HG02678 (cell line): Measurements from ENCODE around the gene RPS15.

Source experiments
- ATAC-seq: cut with Tn5 transposase; IDR thresholded peaks from one replicate; pipeline ENCODE4 v1.9.1; 2021; ENCODE audit warnings: mild to moderate bottlenecking, moderate library complexity; ENCODE audit not compliant: unreplicated experiment

The RPS15 gene

DNA sequence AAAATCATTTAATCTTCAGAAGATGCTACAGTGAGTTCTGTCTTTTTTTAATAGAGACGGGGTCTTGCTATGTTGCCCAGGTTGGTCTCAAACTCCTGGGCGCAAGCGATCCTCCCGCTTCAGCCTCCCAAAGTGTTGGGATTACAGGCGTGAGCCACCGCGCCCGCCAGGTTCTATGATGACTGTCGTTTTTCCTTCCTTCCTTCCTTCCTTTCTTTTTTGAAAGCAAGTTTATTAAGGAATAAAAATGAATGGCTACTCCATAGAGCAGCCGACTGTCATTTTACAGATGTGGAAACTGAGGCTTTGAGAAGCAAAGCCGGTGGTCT is 36.3 kb upstream of the RPS15 start:
- ATAC-seq, result no peak

DNA sequence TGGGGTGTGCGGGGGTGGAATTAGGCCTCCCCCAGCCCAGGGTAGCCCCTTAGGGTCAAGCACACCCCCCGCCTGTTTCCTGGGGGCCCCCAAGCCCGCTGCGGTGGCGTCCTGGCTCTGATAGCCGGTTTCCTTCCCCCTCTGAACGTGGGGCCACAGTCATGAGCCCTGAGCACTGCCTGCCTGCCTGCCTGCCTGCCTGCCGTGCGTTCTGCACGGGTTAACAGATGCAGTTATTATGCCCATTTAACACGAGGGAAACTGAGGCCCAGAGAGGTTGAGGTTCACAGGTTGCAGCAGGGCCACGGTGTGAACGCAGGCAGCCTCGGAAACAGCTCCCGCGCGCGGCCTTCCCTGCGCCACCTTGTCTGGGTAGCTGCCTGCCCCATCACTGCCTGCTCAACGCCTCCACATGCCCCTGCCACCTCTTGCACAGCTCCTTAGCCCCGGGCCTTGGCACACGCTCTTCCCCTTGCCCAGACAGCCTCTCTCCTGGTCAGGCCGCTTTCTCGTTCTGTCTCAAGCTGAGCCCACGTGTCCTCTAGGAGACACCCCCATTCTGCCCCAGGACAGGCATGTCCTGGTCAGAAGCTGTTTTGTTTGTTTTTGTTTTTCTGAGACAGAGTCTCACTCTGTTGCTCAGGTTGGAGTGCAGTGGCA is 35.7 kb upstream of the RPS15 start:
- ATAC-seq, result no peak

DNA sequence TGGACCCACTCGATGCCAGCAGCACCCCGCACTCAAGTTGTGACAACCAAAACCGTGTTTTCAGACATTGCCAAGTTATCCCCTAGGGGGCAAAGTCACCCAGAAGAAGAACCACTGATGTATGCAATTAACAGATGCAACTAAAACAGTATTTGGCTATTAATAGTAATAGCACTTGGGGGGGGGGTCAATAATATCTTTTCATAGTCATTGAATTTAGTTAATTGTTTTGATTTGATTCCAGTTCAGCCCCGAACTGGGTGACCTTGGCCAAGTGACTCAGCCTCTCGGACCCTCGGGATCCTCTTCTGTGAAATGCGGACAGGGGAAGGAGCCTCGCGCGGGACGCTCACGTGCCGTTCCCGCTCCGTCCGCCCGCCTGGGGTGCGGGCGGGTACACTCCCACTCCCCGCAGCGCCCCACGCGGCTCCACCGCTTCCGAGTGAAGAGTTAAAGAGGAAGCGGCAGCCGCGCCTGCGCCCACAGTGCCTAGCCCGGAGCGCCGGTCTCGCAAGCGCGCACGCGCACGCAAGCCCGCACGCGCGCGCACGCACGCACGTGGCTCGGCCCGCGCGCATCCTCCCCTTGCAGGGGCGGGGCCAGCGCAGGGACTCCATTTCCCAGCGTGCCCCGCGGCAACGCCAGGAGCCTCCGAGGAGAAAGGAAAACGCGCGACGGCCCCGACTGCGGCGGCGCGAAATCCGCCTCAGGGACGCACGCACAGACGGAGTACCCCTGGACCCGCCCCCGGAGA is 31.2 kb upstream of the RPS15 start:
- peak; percentile 84 for ATAC-seq

DNA sequence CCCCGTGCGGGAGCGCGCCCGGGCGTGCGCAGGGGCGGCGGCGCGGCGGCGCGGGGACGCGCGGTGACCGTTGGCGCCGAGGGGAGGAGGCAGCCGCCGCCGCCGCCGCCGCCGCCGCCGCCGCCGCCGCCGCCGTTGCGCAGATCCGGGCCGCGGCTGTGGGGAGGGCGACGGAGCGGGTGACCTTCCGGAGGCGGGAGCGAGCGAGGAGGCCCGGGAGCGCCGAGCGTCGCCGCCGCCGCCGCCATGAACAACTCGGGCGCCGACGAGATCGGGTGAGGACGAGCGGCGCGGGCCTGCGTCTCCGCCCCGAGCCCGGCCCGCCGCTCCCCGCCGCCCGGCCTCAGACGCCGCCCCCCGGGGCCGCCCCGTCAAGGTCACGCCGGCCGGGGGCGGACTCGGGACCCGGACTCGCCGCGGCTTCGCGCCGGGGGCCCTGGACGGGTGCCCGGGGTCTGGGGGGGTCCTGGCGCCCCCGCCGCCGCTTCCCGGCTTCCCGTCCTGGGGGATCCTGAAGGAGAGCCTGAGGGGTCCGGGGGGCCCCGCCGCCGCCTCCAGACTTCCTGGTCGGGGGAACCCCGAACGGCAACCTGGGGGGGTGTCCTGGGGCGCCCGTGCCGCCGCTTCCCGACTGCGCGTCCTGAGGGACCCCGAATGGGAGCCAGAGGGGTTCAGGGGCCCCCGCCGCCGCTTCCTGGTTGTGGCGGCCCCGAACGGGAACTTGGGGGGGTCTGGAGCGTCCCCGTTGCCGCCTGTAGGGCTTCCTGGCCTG is 30.5 kb upstream of the RPS15 start, which contains the start of gene DAZAP1:
Gene DAZAP1, plus strand, starts transcription at position 59 of the 772 bp plus-strand sequence. Its CDS starts 188 bp downstream, at position 247.
- ATAC-seq, result peak; percentile 28

DNA sequence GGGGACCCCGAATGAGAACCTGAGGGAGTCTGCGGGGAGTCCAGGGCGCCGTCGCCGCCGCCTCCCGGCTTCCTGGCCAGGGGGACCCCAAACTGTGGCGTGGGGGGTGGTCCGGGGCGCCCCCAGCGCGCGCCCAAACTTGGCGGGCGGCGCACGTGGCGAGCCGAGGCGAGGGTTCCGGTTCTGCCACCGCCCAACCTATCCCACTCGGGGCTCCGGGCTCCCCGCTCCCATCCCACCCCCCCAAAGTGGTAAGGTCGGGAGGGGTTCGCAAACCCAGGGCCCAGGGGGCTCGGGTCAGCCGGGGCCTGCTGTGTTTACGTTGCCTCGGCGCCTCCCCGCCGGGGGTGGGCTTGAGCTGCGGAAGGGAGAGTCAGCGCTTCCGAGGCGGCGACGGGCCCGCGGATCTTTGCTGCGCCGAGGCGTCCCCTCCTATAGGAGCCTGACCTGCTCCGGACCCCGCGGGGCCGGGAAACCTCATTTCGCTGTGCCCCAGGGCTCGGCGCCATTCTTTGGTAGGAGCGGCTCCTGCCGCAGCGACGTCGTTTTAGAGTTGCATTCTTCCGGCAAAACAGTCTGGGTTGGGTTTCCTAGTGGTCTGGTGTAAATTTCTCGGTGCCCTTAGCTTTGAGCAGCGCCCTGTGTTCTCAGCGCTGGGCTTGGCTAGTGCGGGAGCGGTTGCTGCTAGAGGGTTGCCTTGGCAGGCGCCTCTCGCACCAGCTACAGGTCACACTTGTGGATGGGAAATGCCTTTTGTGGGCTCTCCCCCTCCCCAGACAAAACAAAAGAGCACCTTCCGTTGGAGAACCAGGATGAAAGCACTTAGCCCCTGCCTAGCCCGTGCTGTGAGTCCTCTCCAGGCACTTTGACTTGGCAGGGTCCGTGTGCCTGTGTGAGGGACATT is 29.6 kb upstream of the RPS15 start:
- no peak for ATAC-seq

DNA sequence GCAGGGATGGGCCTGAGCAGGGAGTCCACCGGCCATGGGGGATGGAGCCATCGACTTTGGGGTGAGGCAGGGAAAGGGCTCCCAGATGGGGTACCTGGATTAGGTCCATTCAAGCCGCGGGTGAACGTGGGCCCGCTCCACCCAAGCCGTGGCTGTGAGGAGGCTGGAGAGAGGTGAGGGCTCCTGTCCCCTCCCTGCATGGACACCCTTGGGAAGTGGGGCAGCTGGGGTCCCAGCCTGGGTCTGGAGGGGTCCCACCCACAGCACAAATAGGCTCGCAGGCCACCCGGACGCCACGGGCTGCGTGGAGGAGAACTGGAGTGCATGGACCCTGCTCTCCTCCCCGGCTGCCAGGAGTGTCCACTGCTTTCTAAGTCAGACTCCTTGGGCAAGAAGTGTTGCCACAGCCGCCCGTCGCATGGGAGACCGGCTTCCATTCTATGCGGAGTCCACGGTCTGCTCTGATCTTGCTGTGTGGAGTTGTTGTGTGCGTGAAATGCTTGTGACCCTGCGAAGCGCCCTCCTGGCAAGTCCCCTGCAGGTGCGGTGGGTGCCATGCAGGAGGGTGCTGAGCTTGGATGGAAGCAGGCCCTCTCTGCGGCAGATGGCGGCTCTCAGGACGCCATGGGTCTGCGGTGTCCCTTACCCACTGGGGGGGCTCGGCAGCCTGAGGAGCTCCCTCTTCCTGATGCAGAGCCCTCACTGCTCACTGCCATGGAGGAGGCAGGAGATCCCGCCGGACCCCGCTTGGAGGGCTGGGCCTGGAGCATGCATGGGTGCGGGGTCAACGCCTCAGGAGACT is 28.8 kb upstream of the RPS15 start:
- ATAC-seq, result no peak

DNA sequence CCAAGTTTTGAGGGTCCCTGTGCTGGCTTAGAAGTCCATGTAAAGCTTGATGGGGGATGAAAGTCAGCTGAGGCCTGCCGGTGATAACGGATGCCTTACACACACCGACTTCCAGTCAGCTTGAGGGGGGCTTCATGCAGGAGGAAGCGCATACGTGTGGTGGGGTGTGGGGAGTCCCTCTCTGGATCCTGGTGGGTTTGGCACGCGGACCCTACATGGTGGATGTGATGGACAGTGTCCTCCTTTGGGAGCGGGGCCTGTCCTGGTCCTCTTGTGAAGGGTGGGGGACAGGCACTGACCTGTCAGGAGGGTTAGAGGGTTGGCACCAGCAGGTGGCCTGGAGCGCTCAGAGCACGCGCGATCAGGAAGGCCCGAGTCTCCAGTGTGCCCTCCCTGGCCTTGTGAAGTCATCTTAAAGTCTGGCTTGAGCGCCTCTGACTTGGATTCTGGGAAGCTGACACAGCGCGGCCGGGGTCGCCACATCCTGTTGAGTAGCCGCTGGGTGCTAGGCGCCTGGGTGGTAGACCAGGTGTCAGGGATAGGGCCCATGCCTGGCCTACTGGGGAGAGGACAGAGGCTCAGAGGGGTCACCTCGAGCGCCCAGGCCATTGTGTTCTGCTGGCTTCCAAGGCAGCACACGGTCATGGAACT is 27.9 kb upstream of the RPS15 start:
- ATAC-seq, result no peak

DNA sequence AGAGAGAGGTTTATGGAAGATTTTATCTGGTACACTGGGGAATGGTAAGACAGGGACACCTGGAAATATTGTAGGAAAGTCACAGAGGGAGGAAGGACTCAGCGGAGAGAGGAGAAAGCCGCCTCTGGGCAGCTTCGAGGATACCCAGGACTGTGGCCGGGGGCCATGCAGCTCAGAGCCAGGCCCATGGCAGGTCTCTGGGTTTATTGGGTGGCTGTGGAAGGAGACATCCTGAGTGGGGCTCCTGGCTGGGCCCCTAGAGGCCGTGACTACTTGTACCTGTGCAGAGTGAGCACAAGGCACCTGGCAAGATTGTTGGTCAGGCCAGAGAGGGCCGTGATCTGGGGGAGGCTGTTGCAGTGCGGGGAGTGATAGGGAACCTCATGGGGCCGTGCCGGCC is 27.4 kb upstream of the RPS15 start:
- ATAC-seq, result no peak

DNA sequence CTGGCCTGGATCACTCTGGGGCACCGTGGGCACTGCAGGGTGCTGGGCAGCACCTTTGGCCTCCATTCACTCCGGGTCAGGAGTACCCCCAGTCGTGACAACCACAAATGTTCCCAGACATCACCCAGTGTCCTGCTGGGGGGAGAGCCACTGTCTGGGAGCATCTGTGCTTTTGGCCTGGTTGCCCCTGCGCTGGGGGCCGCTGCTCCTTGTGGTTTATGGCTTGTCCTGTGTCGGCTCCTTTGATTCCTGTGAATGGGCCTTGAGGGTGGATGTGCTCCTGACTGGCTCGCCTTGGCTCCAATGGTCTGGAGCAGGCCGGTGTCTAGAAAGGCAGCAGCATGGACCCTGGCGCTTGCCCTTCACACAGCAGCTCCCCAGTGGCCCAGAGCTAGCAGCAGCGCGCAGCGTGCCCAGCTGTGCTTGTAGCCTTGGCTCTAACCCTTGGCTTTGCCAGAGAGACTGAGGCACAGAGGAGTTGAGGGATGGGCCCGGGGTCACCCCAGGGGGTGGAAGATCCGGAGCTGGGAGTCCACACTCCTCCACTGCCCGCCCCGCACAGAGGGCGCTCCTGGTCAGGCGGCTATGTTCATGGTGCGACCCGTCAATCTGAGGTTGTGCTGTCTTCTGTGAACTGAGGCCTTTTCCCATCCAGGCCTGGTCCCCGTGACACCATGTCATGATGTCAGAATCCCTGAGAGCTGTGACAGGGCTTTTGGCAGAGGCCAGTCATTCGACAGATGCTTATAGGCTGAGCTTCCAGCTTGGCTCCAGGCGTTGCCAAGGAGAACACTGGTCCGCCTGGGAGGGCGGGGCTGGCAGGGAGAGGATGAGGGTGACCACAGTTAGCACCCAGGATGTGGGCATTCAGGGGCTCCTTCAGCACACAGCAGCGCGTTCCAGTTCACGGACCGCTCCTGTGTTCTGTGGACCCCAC is 26.7 kb upstream of the RPS15 start:
- no peak for ATAC-seq

DNA sequence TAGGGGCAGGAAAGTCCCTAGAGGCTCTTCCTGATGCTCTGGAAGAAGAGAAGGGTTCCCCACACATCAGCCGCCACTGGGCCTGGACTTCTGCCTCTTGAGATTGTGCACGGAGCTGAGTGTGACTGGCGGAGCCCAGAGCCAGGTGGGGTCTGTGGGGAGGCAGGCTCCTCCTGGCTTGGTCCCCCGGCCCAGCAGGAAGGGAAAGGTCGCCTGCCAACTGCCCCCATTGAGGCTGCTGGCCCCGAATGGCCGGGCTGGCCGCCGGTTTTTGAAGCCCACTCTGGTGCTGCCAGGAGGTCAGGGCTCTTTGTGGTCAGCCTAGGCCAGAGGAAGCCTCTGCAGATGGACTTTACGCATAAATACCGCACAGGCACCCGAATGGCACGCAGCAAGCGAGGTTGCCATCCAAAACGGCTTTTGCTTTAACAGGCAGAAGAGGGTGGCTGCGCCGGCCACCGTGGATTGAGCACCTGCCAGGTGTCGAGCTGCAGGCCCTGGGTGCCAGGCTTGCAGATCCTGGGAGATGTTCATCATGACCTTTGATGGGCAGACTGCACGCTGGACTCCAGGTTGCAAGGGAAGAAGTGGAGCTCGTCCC is 25.8 kb upstream of the RPS15 start:
- ATAC-seq, result no peak

DNA sequence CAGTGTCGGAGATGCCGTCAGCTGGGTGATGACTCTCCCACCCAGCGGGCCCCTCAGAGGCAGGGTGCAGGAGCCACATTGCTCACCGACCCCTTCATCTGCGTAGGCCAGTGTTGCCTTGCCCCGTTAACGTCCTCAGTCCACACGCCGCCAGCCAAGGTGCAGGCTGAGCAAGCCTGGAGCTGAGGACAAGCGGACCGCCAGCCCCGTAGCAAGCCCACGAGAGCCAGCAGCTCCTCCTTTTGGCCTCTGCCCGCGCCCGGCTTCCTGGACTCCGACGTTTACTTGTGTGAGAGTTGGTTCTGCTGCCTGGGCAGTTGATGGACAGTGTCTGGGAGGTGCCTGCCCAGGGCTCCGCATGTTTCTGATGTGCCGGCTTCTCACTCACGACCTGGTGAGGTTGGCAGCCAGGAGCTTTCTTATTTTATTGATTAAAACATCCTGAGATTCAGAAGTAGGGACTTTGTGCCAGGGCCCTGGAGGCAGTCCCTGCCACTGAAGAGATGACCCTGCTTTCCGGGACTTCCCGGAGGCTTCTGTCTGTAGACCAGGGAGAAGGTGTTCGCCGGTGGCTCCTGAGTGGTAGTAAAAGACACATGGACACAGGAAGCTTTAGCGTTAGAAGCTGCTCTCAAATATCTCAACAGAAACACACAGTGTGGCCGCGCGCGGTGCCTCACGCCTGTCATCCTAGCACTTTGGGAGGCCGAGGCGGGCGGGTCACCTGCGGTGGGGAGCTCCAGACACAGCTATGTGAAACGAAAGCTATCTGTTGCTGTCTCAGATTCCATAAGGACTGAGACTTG is 25.0 kb upstream of the RPS15 start:
- no peak for ATAC-seq

DNA sequence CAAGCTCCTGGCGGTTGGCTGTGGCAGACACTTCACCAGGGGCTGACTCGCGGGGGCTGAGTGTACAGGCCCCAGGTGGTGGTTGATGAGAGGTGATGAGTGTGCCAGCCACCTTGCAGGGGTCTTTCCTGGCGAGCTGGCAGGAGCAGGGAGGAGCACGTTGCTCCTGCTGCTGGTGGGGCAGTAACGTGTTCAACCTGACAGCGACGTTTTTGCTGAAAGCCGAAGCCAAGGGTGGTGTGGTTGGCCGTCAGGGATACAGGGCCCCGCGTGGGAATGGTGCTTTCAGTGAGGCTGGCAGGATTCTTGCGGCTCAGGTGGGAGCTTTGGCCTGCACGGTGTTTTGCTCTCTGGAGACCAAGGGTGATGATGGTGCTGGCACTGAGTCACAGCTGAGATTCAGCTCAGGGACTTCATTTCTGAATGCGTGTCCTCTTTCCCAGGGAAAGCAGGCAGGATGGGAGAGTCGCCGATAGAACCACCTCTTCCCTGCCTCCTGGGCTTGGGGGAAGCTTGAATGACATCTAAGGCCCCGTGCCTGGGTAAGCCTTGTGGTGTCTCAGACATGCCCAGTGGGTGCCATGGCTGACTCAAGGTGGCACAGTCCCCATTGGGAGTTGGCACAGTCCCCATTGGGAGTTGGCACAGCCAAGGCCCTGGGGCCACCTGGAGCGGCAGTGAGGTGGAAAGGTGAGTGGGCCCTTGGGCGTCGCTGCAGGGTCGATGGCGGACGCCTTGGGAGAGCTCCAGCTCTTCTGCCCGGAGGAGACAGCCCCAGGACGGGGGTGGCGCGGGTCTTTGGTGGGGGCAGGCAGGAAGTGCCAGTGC is 22.0 kb upstream of the RPS15 start:
- no peak for ATAC-seq

DNA sequence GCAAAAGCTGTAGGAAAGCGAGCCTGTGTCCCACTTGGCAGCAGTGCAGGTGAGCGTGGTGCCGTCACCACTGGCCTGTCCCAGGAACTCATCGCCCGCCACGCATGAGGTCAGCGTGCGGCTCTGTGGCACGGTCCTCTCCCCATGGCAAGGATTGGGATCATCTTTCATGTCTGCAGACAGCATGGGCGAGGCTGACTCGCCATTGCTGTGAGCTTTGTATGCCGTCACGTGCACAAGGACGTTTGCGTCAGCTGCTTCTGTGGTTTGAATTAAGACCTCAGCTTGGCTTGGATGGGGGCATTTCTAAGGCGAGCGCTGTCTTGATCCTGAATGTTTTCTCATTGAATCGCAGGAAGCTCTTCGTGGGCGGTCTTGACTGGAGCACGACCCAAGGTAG is 21.1 kb upstream of the RPS15 start:
- ATAC-seq, result no peak

DNA sequence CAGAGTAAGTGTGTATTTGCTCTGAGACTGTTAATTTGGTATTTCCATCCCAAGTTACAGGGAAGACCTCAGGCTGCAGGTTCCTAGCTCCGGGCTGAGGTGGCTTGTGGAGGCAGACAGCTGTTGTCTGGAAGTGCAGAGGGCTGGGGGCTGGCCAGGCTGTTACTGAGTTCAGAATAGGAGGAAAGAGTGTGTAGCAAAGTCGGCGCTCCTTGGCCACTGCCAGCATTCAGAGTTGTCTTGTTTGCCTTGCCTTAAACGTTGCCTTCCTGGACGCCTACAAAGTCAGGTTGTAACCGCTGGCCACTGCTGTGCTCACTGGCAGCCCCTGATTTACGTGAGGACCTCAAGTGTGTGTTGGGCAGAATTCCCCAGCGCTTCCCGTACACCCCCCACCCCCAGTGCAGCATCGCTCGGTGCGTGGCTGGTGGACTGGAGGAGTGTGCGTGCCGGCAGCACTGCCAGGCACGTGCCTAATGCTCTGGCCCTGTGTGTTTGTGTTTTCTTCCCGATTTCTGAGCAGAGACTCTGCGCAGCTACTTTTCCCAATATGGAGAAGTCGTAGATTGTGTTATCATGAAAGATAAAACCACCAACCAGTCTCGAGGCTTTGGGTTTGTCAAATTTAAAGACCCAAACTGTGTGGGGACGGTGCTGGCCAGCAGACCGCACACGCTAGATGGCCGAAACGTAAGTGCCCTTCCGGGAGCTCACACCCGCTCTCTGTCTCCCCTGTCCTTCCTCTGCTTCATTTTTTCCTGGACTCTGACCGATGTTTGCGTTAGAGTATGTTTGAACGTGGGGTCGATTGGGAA is 20.3 kb upstream of the RPS15 start:
- ATAC-seq, result no peak

DNA sequence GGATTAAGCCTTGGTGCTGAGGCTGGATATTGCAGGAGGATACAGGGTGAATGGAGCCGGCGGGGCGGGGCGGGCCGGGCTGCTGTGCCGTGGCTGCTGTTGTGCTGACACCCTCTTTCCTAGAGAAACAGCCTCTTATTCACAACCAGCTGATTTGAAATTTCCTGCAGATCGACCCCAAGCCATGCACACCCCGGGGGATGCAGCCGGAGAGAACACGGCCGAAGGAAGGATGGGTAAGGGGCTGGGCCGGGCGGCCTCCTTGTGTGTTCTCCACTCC is 19.8 kb upstream of the RPS15 start:
- ATAC-seq, result no peak
